IPS-NIHi11 (cell line): Measurements from ENCODE around the gene GREB1.

Source experiments
- DNase-seq: peaks from one replicate; pipeline ENCODE4 v3.0.0; 2012; ENCODE audit warnings: mixed read lengths, low spot score

The GREB1 gene

GRCh38 chr2:11540148-11540995 lies 6.5 kb downstream of the GREB1 start:
- no peak for DNase-seq

DNA sequence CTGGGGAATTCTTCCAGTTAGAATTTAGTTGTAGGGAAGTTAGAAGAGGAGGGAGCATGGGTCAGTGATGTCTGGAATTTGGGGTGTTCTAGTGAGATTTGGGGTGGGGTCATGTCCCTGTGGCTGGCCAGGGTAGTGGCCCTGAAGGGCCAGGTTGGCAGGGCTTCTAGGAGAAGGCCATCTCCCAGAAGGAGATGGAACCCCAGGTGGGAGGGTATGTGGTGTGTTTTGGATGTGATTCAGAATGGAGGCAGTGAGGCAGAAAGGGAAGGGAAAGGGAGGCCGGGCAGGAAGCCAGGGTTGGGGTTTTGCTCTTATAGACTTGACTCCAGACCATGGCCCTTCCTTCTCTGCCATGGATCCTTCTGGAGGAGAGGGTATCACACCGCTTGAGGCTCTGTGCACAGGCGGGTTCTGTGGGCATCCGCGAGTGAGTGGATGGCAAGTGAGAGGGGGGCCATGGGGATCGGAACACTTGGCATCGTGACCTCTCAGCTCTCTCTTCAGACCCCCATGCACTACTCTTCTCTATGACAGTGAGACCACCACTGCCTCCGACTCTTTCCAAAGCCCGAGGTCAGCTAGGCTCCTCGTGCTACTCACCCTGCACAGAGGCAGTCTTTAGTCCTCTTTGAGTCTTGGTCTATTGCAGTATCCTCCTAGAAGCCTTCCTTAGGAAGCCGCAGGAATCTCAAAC lies 7.3 kb downstream of the GREB1 start:
- no peak for DNase-seq

GRCh38 chr2:11541693-11542274 lies 7.9 kb downstream of the GREB1 start:
- DNase-seq, result no peak

DNA sequence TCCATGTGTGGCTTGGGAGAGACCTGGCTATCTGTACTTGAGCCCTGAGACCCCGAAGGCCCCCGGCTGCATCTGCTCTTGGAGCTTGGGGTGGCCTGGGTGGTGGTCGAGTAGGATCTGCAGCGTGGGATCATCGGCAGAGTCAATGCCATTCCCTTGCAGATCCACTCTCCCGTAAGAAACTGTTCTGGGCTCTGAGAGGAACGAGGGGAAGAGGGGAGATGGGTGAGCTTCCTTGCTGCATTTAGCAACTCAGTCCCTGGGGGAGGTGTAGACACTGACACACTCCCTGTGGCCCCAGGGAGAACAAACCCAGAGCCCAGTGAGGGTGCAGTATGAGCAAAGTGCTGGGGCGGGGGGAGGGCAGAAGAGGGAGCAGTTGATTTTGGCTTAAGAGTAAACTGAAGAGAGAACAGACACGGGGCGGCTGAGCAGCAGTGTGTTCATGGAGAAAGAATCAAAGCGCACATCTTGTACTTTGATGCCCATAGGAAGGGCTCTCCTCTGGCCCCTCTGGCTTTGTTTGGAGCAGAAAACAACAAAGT lies 8.5 kb downstream of the GREB1 start:
- DNase-seq, result no peak

- DNase-seq, result no peak
Measured at GRCh38 chr2:11543337-11544216, 9.7 kb downstream of the GREB1 start.

GRCh38 chr2:11546072-11546471 lies 12.2 kb downstream of the GREB1 start:
- no peak for DNase-seq

DNA sequence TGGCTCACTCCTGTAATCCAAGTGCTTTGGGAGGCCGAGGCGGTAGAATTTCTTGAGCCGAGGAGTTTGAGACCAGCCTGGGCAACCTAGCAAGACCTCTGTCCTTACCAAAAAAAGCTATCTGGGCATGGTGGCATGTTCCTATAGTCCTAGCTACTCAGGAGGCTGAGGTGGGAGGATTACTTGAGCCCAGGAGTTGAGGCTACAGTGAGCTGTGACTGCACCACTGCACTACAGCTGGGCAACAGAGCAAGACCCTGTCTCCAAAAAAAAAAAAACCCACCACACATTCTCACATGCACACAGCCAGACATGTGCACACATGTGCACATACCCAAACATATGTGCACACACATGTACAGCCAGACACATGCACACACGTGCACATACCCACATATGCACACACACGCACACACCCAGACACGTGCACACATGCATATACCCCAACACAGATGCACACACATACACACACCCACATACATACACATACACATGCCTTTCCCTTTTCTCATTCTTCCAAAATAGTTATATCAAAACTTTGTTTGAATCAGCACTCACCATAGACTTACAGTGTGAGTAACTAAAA lies 14.2 kb downstream of the GREB1 start:
- DNase-seq, result no peak

GRCh38 chr2:11550302-11550701 lies 16.5 kb downstream of the GREB1 start:
- DNase-seq, result no peak

DNA sequence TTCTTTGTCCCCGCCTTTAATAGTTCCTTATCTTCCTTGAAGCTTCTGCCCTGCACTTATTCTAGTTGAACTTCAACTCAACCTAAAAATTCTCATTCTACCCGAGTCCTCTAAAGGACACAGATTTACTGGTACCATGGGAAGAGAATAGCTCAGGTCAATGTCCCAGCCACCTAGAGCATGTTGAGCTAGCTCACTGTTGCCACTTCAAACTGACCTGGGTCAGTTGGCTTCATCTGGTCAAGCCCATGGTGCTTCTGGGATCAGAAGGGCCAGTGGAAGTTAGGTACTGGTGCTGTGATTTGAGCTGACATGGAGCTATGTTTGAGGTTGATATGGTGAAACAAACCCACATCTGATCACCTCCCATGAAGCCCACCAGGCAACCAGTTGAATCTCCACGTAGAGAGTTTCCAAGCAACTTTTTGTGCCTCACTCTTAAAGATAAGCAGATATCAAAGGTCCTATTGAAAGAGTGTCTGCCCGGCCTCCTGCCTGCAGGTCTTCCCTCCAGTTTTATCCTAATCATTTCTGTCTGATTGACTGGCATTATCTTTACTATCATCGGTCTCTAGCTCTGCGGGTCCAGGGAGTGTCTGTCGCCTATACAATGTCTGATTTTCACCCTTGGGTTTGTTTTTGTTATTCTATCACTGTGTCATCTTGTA lies 17.2 kb downstream of the GREB1 start:
- no peak for DNase-seq

DNA sequence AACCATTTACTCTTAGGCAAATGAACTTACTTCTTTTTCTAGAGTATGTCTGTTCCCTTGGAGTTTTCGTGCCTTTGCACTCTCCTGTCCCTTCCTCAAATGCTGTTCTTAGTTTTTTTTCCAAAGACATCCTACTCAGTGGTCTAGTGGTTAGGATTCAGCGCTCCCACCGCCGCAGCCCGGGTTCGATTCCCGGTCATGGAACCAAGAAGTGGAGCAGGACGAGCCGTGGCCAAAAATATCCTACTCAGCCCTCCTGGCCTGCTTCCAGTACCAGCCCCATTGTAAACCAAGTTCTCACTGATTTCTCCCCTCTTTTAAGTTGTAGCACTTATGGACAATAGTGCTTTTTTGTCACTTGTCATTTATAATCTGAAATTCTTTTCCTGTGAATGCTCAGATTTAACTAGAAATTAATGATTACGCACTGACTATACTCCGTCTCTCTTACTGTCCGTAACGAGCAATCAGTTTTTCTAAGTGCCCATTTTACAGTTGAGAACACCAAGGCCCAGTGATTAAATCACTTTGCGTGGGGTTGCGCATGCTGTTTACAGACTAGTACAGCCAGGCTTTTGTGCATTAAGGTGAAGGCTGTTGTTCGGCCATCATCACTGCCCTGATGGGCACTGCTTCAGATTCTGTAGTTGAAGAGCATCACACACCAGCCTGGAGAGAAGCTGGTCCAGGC lies 17.9 kb downstream of the GREB1 start:
- DNase-seq, result no peak

GRCh38 chr2:11552260-11552638 lies 18.4 kb downstream of the GREB1 start:
- DNase-seq, result no peak

DNA sequence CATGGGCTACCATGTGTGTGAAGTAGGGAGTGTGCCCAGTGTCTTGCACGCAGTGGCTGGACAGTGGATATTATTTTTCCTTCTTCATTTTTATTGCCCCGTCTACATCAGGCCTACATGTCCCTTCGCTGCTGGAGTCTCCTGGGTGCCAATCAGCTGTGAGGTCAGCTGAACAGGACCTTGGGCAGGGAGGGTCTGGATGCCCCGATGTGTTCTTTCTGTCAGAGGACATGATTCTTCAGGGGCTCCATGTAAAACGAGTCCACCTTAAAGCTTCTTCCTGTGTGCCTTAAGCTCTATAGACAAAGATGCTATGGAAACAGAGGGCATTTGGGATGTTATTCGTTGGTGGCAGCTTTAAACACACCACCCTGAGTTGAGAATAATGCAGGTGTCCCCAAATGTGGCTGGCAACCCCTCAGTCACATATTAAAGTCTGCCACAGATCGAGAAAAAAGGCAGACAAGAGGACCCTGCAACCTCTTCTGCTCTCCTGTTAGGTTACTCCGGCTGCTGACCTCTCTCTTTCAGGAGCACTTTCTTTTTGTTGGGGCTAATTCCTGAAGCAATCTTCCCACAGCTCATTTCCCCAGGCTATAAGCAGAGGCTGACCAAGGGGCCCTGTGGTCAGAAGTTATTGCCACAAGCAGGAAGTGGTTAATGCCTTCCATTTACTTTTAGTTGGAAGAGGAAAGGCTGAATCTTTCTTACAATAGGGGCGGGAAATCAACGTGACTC lies 20.0 kb downstream of the GREB1 start:
- DNase-seq, result no peak

GRCh38 chr2:11554399-11554716 lies 20.5 kb downstream of the GREB1 start:
- no peak for DNase-seq

GRCh38 chr2:11556101-11556806 lies 22.4 kb downstream of the GREB1 start:
- no peak for DNase-seq

- DNase-seq, result no peak
Measured at GRCh38 chr2:11558214-11558886, 24.5 kb downstream of the GREB1 start.

DNA sequence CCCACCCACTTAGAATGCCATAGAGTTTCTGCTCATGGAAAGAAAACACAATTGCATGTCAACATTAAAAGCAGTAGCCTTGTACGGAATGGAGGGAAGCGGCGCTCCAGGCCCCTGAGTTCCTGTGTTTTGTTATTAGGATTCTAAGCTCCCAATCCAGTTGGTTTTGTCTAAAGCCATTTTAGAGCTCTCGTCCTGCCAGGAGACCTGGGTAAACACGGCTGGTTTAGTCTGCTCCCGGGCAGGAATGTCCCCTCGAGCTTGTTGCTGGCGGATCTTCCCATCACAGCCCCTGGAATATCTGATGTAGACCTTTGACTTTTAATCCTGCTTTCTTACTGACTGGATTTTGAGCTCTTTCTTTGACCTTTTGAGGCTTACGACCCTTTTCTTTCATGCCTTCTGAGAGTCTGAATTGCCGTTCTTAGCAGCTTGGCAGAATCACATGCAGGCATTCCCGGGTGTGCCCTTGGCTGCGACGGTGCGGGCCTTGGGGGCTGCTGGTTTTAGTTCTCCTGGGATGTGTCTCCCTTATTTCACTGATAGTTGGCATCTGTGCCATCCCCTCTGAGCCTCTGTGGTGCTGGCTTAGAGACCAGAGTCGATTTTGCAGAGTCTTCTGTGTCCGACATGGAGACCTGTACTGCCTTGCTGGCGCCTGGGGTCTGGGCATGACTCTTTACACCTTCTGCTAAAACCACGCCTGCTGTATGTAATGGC lies 25.4 kb downstream of the GREB1 start:
- DNase-seq, result no peak

DNA sequence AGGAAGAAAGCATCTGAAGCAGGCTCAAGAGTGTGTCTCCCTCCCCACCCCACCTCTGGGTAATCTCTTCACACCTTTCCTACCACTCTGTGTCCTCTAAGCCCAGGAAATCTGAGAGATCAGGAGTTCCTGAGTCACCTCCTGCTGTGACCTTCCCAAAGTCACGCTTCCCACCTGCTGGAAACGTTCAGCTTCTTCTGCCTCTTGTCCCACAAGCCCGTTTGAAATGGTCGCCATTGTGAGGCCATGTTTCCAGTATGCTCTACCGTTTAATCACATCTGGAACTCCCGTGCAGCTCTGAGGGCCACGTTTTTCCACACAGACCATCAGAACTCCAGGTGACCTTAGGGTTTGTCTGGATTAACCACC lies 25.9 kb downstream of the GREB1 start:
- DNase-seq, result no peak

GRCh38 chr2:11560806-11561205 lies 27.0 kb downstream of the GREB1 start:
- no peak for DNase-seq
